IPS DF 6.9 (cell line): ENCODE results near the gene RBX1.
"Not testable (repeated sequence)": the region's sequence is repeated elsewhere in the genome, so short reads cannot be mapped to it uniquely, and the experiment has no call there.

Source experiments
- DNase-seq: peaks from one replicate; pipeline ENCODE4 v3.0.0-alpha.2; 2013; ENCODE audit warnings: low read depth, low spot score
- H3K27ac ChIP-seq: one replicate; pipeline ENCODE4 v1.5.1; 2013; ENCODE audit warnings: low read length, control low read depth
- H3K27me3 ChIP-seq: 2 replicates; pipeline ENCODE4 v1.6.1; 2013; ENCODE audit warnings: mild to moderate bottlenecking, low read length; ENCODE audit not compliant: control insufficient read depth, insufficient read depth
- H3K36me3 ChIP-seq: 2 replicates; pipeline ENCODE4 v1.6.1; 2013; ENCODE audit warnings: low read length; ENCODE audit not compliant: control insufficient read depth, insufficient read depth
- H3K4me1 ChIP-seq: 2 replicates; pipeline ENCODE4 v1.6.1; 2013; ENCODE audit warnings: low read length; ENCODE audit not compliant: control insufficient read depth, insufficient read depth
- H3K4me3 ChIP-seq: 2 replicates; pipeline ENCODE4 v1.5.1; 2013; ENCODE audit warnings: mild to moderate bottlenecking, low read length
- H3K9me3 ChIP-seq: 2 replicates; pipeline ENCODE4 v1.6.1; 2013; ENCODE audit warnings: low read length, inconsistent platforms; ENCODE audit not compliant: control insufficient read depth, insufficient read depth
- WGBS: extraction: QIAGEN DNeasy Blood & Tissue Kit; methylation state at CpG from one replicate; pipeline ENCODE4 v1.1.7; 2013; ENCODE audit warnings: mixed read lengths, missing lambda C conversion rate; ENCODE audit not compliant: insufficient read length, insufficient coverage; 5-methylcytosine and 5-hydroxymethylcytosine counted together

The RBX1 gene

DNA sequence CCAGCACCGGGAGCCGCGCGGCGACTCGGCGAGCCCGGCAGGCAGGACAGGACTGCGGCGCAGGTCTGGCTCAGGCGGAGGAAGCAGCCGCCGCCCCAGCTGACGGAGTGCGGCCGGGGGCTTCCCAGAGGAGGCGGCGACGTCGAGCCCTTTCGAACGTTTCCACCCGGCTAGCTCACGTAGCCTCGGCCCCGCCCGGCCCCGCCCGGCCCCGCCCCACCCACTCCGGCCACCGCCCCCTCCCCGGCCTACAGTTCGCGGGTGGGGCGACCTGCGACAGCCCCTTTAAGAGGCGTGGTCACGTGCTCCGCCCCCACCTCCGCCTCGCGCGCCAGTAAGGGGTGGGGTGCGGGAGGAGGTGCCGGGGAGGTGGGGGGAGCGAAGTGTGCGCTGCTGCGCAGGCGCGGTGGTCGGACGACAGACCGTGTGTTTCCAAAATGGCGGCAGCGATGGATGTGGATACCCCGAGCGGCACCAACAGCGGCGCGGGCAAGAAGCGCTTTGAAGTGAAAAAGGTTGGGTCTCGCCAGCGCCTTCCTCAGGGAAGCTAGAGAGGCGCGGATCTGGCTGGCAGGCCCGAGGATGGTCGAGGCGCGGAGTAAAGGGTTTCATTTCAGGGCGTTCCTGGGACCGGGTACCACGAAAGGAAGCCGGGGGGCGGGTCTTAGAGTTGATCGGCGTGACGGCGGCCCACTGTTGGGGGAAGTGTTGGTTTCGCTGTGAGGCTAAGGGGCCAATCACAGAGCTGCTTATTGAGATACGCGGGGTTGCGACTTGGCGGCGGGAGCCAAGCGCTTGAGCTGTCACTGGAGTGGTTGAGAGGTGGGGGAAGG lies at the start of gene RBX1:
TSS of gene RBX1 (plus strand) at position 417 of the 833 bp plus-strand sequence. CDS start at position 438, 21 bp downstream.
- no peaks in the 10 kb centered on the region for H3K4me1 ChIP-seq
- H3K9me3 ChIP-seq = no peaks in the 10 kb centered on the region
- no peak within 1 kb of the TSS for H3K27ac ChIP-seq
- H3K36me3 ChIP-seq = peaks cover 3% of the 10 kb centered on the region; the same call in 1 of the 2 replicates
- DNase-seq = peak; percentile 93
- no CpG with 5 or more reads among the region's 86 CpGs for WGBS
- peak within 1 kb of the TSS; percentile 93 for H3K4me3 ChIP-seq
- no peaks in the 10 kb centered on the region for H3K27me3 ChIP-seq

DNA sequence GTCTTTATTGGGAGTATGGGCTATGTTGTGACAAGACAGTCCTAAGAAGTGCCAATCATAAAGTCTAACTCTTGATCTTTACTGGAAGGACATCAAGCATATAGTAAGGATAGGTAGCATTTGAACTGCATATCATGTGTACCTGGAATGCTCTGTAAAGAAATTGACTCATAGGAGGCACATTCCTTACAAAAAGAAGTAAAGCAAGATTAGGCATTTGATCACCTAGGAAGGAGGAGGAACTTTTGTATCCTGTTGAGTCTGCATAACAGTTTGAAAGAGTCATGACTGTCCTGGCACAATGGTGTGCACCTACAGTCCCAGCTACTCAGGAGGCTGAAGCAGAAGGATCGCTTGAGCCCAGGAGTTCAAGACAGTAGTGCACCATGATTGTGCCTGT lies 47.1 kb upstream of the RBX1 start:
- no CpG with 5 or more reads among the region's 1 CpG for whole genome bisulfite sequencing
- Histone ChIP-seq H3K27me3 (no peaks in the 10 kb centered on the region), H3K36me3 (no peaks in the 10 kb centered on the region), H3K4me1 (no peaks in the 10 kb centered on the region), H3K4me3 (no peak overlapping the region), H3K27ac (no peak overlapping the region), H3K9me3 (no peaks in the 10 kb centered on the region)
- no peak for DNase-seq

DNA sequence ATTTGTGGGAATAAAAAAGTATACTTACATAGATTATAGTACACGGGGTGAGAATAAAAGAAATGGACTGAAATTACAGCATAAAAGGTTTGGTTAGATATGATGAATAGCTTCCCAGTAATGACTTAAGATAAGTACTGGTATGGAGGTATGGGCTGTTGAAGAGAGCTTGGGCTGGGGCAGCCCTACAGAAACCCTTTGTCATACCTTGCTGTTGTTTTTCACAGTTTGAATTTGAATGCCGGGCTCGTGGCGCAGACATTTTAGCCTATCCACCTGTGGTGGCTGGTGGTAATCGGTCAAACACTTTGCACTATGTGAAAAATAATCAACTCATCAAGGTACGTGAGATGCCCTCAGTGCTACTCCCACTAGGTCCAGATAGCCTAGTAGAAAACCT lies 42.3 kb upstream of the RBX1 start:
- no peaks in the 10 kb centered on the region for H3K9me3 ChIP-seq
- no peaks in the 10 kb centered on the region for H3K27me3 ChIP-seq
- no peak overlapping the region for H3K4me3 ChIP-seq
- no peak overlapping the region for H3K27ac ChIP-seq
- no peaks in the 10 kb centered on the region for H3K36me3 ChIP-seq
- no peak for DNase-seq
- no peaks in the 10 kb centered on the region for H3K4me1 ChIP-seq
- no CpG with 5 or more reads among the region's 6 CpGs for WGBS

DNA sequence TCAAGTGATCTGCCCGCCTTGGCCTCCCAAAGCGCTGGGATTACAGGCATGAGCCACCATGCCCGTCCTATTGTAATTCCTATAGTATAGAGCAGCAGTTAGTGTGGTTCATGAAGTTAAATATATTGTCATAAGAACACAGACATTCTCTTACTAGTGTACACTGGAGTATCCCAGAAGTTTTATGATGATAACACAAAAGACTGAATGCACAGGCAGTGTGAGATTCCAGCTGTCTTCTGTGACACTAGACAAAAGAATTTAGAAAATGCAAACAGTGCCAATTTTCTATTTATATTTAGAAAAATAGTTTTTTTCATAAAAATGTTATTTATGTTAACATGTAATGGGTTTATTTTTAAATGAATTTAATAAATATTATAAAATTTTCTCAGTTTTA lies 39.4 kb upstream of the RBX1 start:
- Histone ChIP-seq H3K36me3 (no peaks in the 10 kb centered on the region), H3K27me3 (no peaks in the 10 kb centered on the region), H3K4me3 (no peak overlapping the region), H3K9me3 (no peaks in the 10 kb centered on the region), H3K27ac (no peak overlapping the region), H3K4me1 (no peaks in the 10 kb centered on the region)
- WGBS = no CpG with 5 or more reads among the region's 3 CpGs
- DNase-seq = no peak

DNA sequence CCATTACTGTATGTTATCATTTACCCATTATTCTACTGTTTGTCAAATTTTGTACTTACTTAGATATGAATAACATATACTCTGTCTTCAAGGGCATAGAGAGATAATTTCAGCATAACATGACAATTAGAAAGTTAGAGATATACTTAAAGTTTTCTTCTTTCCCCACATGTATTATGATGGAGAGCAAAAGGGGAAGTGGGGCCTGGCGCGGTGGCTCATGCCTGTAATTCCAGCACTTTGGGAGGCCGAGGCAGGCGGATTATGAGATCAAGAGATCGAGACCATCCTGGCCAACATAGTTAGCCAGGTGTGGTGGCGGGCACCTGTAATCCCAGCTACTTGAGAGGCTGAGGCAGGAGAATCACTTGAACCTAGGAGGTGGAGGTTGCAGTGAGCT lies 38.2 kb upstream of the RBX1 start:
- H3K4me1 ChIP-seq, H3K9me3 ChIP-seq, H3K27me3 ChIP-seq, H3K36me3 ChIP-seq, DNase-seq, H3K27ac ChIP-seq, H3K4me3 ChIP-seq: not testable (repeated sequence)
- WGBS = no CpG with 5 or more reads among the region's 6 CpGs

DNA sequence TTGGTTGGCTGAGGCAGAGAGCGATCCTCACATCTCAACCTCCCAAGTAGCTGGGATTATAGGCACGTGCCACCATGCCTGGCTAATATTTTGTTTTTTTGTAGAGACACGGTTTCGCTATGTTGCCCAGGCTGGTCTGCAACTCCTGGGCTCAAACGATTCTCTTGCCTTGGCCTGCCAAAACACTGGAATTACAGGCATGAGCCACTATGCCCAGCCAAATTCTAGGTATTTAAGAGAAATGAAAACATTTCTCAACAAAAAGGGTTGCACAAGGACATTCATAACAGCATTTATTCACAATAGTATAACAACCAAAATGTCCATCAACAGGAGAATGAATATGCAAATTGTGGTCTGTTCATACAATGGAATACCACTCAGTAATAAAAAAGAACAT lies 31.7 kb upstream of the RBX1 start:
- H3K36me3 ChIP-seq = no peaks in the 10 kb centered on the region; the same call in 1 of the 2 replicates
- no peak overlapping the region for H3K4me3 ChIP-seq
- no CpG with 5 or more reads among the region's 5 CpGs for WGBS
- DNase-seq = no peak
- no peaks in the 10 kb centered on the region for H3K9me3 ChIP-seq
- H3K27me3 ChIP-seq = no peaks in the 10 kb centered on the region
- no peak overlapping the region for H3K27ac ChIP-seq
- no peaks in the 10 kb centered on the region for H3K4me1 ChIP-seq

DNA sequence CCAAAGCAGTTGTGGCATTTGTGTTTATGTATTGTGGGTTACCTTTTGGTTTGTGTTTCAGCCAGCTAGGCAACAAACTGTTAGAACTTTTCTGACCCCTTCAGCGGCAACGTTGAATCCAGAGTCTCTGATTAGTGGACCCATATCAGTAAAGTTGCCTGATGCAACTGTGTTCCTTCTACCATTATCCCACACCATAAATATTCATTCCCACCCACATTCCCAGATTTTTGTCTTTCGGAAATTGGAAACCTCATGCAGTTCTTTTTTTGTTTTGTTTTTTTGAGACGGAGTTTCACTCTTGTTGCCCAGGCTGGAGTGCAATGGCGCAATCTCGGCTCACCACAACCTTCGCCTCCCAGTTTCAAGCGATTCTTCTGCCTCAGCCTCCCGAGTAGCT lies 30.7 kb upstream of the RBX1 start:
- DNase-seq = no peak
- peaks cover 3% of the 10 kb centered on the region; the same call in 1 of the 2 replicates for H3K36me3 ChIP-seq

DNA sequence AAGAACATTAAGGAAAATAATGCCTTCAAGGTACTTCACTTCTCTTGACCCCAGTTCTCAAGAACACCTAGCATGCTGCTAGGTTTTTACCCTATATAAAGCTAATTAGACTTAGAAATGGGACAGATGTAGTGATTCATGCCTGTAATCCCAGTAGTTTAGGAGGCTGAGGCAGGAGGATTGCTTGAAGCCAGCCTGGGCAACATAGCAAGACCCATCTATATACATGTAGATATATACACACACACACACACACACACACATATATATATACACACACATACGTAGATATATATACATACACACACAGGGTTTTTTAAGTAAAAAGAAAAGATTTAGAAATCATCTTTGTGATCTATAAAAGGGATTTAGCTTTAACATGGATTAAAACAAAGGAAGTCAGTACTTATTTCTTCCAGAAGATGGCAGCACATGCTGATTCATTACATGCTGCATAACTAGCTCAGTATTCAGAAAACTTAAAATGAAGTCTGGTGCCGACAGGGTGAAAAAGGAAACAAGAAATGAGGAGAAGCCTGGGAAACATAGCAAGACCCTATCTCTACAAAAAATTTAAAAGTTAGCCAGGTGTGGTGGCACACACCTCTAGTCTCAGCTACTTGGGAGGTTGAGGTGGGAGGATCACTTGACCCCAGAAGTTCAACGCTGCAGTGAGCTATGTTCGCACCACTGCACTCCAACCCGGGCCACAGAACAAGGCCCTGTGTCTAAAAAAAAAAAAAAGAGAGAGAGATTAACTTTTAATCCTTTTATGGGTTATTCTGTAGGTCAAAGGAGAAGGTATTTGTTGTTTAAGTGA lies 28.5 kb upstream of the RBX1 start:
- DNase-seq = peak; percentile 2
- Histone ChIP-seq H3K4me1 (no peaks in the 10 kb centered on the region), H3K4me3 (no peak overlapping the region), H3K27me3 (no peaks in the 10 kb centered on the region), H3K9me3 (no peaks in the 10 kb centered on the region), H3K36me3 (peaks cover 3% of the 10 kb centered on the region; the same call in 1 of the 2 replicates), H3K27ac (no peak overlapping the region)
- no CpG with 5 or more reads among the region's 5 CpGs for WGBS

More for the DNA sequence above, 30.7 kb upstream of the RBX1 start:
- WGBS = 100% methylated on average over 1 of the region's 9 CpGs
- Histone ChIP-seq H3K9me3 (no peaks in the 10 kb centered on the region), H3K4me1 (no peaks in the 10 kb centered on the region), H3K27me3 (no peaks in the 10 kb centered on the region), H3K27ac (no peak overlapping the region), H3K4me3 (no peak overlapping the region)

DNA sequence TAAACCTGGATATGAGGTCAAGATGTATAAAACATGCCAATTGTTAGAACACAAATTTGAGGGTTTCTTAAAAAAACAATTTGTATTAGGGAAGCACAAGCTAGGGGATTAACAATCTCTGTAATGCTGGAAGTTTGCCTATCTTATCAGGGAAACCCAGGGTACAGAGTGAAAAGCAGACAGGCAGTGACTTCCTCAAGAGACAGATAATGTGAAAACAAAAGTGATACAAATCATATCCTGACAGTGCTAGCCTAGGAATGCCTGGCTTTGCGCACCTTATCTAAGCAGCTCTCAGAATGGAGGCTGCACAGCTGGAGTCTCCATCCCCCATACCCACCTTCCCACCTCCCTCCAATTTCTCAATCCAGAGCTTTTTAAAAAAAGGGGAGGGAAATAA lies 22.5 kb upstream of the RBX1 start:
- WGBS = no CpG with 5 or more reads among the region's 1 CpG

DNA sequence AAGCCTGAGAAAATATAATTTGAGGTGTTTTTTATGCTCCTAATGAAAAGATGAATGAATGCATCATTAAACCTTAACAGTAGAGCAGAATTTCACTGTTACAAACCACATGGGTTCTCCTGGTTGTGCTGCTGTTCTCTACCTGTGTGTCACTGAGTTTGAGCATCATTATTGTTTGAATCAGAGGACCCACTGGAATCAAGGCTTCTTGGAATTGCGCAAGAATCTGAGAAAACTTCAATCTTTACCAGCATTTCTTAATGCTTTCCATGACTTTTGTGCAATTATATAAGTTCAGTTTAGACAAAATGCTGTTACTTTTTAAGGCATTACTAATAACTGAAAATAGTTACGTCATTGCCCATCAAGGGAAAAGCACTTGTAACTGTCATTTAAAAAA lies 18.8 kb upstream of the RBX1 start:
- no peaks in the 10 kb centered on the region for H3K27me3 ChIP-seq
- no peak overlapping the region for H3K27ac ChIP-seq
- H3K4me1 ChIP-seq = no peaks in the 10 kb centered on the region
- no peaks in the 10 kb centered on the region for H3K9me3 ChIP-seq
- WGBS = no CpG with 5 or more reads among the region's 2 CpGs
- no peak overlapping the region for H3K4me3 ChIP-seq
- no peaks in the 10 kb centered on the region for H3K36me3 ChIP-seq
- no peak for DNase-seq

More for the DNA sequence above, 22.5 kb upstream of the RBX1 start:
- Histone ChIP-seq H3K9me3 (no peaks in the 10 kb centered on the region), H3K36me3 (peaks cover 3% of the 10 kb centered on the region; the same call in 1 of the 2 replicates), H3K4me3 (no peak overlapping the region), H3K4me1 (no peaks in the 10 kb centered on the region), H3K27ac (no peak overlapping the region), H3K27me3 (no peaks in the 10 kb centered on the region)
- DNase-seq = no peak
